ENCODE results near the gene MEGF11. TPM values are rescaled to one million over a fixed set of nuclear protein-coding genes. Genes with fewer than 3 reads are reported as not detected.
A peak's percentile ranks its signal among the peaks of the same experiment; 100 is the strongest.

MEGF11 gene
- total RNA-seq, 1 experiment from 2014 or later: 1.2 TPM

GRCh38 chr15:65963911-65964482 lies 289.6 kb downstream of the MEGF11 start:
- no peak overlapping the region for H2AFZ ChIP-seq (ENCODE audit: low read length)
- no peak overlapping the region for H3K9ac ChIP-seq (ENCODE audit: extremely low read depth, insufficient read length, low read length)

More at GRCh38 chr15:65963911-65964482, 289.6 kb downstream of the MEGF11 start:
- Mint-ChIP-seq H3K4me1 (peaks cover 14 to 17% of the 10 kb centered on the region in 2 experiments), H3K9me3 (no peaks in the 10 kb centered on the region), H3K27me3 (ENCODE audit: low read depth) (no peaks in the 10 kb centered on the region), H3K36me3 (ENCODE audit: insufficient read depth in 1 of 3, low read depth in 3 of 3) (no peaks in the 10 kb centered on the region; a peak in 1 of 7 replicates), H3K27ac (no peak overlapping the region; a peak in 1 of 7 replicates), H3K4me3 (no peak overlapping the region)
- H3K23ac ChIP-seq (ENCODE audit: insufficient read length, low read depth, low read length): no peak overlapping the region
- no peak overlapping the region for H3K4ac ChIP-seq (ENCODE audit: low read depth, low read length)
- no peaks in the 10 kb centered on the region for H3K9me3 ChIP-seq (ENCODE audit: control insufficient read depth, low read depth, low read length)
- no CpG with 5 or more reads among the region's 13 CpGs for WGBS (ENCODE audit: extremely low coverage, insufficient read length, low lambda C conversion rate)
- H2AK5ac ChIP-seq (ENCODE audit: insufficient read length, low read length): no peak overlapping the region
- H3K4me2 ChIP-seq (ENCODE audit: insufficient read depth, insufficient read length, low read length): no peak overlapping the region
- no peak overlapping the region for H2BK20ac ChIP-seq (ENCODE audit: low read depth, low read length, poor library complexity, severe bottlenecking)
- H3K56ac ChIP-seq (ENCODE audit: insufficient read length, low read depth, low read length): no peak overlapping the region
- no peaks in the 10 kb centered on the region for H3K79me2 ChIP-seq (ENCODE audit: insufficient read depth, low read length)
- no peak overlapping the region for H4K91ac ChIP-seq (ENCODE audit: insufficient read length, low read depth, low read length)
- no peak overlapping the region for H3K27ac ChIP-seq (ENCODE audit: insufficient read length, low read depth, low read length)
- no peaks in the 10 kb centered on the region for H3K4me1 ChIP-seq (ENCODE audit: insufficient read depth, low read length)
- H2BK12ac ChIP-seq (ENCODE audit: insufficient read length, low read depth, low read length): no peak overlapping the region
- no peak overlapping the region for H3K18ac ChIP-seq (ENCODE audit: insufficient read length, low read depth, low read length)
- H3K27me3 ChIP-seq (ENCODE audit: insufficient read depth, low read length): no peaks in the 10 kb centered on the region
- TF ChIP-seq, protein P1, sequence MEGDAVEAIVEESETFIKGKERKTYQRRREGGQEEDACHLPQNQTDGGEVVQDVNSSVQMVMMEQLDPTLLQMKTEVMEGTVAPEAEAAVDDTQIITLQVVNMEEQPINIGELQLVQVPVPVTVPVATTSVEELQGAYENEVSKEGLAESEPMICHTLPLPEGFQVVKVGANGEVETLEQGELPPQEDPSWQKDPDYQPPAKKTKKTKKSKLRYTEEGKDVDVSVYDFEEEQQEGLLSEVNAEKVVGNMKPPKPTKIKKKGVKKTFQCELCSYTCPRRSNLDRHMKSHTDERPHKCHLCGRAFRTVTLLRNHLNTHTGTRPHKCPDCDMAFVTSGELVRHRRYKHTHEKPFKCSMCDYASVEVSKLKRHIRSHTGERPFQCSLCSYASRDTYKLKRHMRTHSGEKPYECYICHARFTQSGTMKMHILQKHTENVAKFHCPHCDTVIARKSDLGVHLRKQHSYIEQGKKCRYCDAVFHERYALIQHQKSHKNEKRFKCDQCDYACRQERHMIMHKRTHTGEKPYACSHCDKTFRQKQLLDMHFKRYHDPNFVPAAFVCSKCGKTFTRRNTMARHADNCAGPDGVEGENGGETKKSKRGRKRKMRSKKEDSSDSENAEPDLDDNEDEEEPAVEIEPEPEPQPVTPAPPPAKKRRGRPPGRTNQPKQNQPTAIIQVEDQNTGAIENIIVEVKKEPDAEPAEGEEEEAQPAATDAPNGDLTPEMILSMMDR (conservative IDR thresholded peaks at IDR 0.05): no peak
- 0 out of 2 replicates have a peak overlapping the region, but pooled peaks have one; percentile 8 for H3K14ac ChIP-seq (ENCODE audit: insufficient read depth, low read length)
- H4K5ac ChIP-seq (ENCODE audit: insufficient read length, low read depth, low read length): no peak overlapping the region
- H3T11ph ChIP-seq (ENCODE audit: low read length): no peak overlapping the region
- DNase-seq: no peak
- H3K79me1 ChIP-seq (ENCODE audit: insufficient read depth, low read depth, low read length, poor library complexity, severe bottlenecking): no peaks in the 10 kb centered on the region
- no peak overlapping the region for H2BK120ac ChIP-seq (ENCODE audit: low read depth, low read length, poor library complexity, severe bottlenecking)
- no peak overlapping the region for H2BK5ac ChIP-seq (ENCODE audit: insufficient read length, low read length)
- H4K8ac ChIP-seq (replicated peaks; ENCODE audit: insufficient read length, low read depth, low read length): no peak overlapping the region
- H3K23me2 ChIP-seq (ENCODE audit: insufficient read length, low read depth, low read length, poor library complexity, severe bottlenecking): no peaks in the 10 kb centered on the region
- peaks cover 3% of the 10 kb centered on the region for H4K20me1 ChIP-seq (ENCODE audit: control insufficient read depth, insufficient read depth, insufficient read length)
- H2BK15ac ChIP-seq (ENCODE audit: low read depth, low read length): no peak overlapping the region
